ENCODE results near the gene AUH. TPM values are rescaled to one million over a fixed set of nuclear protein-coding genes. Genes with fewer than 3 reads are reported as not detected.

The AUH gene
- total RNA-seq, 3 donors from 2014 or later = 23.6 to 24.6 (median 23.8) TPM

DNA sequence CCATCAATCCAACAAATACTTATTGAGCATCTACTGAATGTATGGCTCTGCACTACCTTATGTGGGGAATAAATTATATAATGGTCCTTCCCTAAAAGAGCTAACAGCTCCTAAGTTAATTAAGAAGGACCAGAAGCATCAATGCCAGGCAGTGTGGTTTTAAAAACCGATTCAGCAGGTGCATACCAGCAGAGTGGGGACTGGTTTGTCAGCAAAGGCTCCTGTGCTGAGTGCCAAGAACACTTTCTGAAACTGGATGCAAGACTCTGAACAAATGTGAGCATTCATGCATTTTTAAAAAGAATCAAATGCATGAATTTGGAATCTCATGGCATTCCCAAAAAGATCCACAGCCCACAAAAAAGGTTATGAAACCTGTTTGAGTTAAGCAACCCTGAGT is 142.2 kb downstream of the AUH start:
- ATAC-seq (no peak), DNase-seq (no peak)
- peaks cover 3% of the 10 kb centered on the region for H3K4me1 Mint-ChIP-seq (ENCODE audit: low read depth)
- H3K9me3 Mint-ChIP-seq = no peaks in the 10 kb centered on the region
- peaks cover 12% of the 10 kb centered on the region for H3K36me3 Mint-ChIP-seq (ENCODE audit: insufficient read depth)
- H3K27me3 Mint-ChIP-seq (ENCODE audit: low read depth) = no peaks in the 10 kb centered on the region
- no peak overlapping the region for H3K4me3 Mint-ChIP-seq

GRCh38 chr9:91217388-91217787 is 144.3 kb downstream of the AUH start:
- peaks cover 15% of the 10 kb centered on the region for H3K36me3 Mint-ChIP-seq (ENCODE audit: insufficient read depth)

GRCh38 chr9:91214867-91215266 is 146.9 kb downstream of the AUH start:
- Mint-ChIP-seq H3K4me1 (ENCODE audit: low read depth) (peaks cover 21% of the 10 kb centered on the region), H3K9me3 (no peaks in the 10 kb centered on the region), H3K36me3 (ENCODE audit: insufficient read depth) (peaks cover 12% of the 10 kb centered on the region), H3K4me3 (no peak overlapping the region), H3K27me3 (ENCODE audit: low read depth) (no peaks in the 10 kb centered on the region)
- ATAC-seq = no peak
- DNase-seq = no peak

More at GRCh38 chr9:91217388-91217787, 144.3 kb downstream of the AUH start:
- H3K4me3 Mint-ChIP-seq = no peak overlapping the region
- H3K9me3 Mint-ChIP-seq = no peaks in the 10 kb centered on the region
- ATAC-seq (no peak), DNase-seq (no peak)
- H3K4me1 Mint-ChIP-seq (ENCODE audit: low read depth) = peaks cover 3% of the 10 kb centered on the region
- H3K27me3 Mint-ChIP-seq (ENCODE audit: low read depth) = no peaks in the 10 kb centered on the region

- peaks cover 9% of the 10 kb centered on the region for H3K36me3 Mint-ChIP-seq (ENCODE audit: insufficient read depth)
- H3K4me1 Mint-ChIP-seq (ENCODE audit: low read depth) = peaks cover 25% of the 10 kb centered on the region
- no peaks in the 10 kb centered on the region for H3K9me3 Mint-ChIP-seq
- H3K27me3 Mint-ChIP-seq (ENCODE audit: low read depth) = no peaks in the 10 kb centered on the region
- no peak overlapping the region for H3K4me3 Mint-ChIP-seq
- DNase-seq = no peak
- ATAC-seq = no peak
These were observed 147.6 kb downstream of the AUH start for GRCh38 chr9:91214086-91214485.

- Mint-ChIP-seq H3K27me3 (ENCODE audit: low read depth) (no peaks in the 10 kb centered on the region), H3K4me3 (peak overlapping the region; percentile 67), H3K4me1 (ENCODE audit: low read depth) (peaks cover 38% of the 10 kb centered on the region), H3K9me3 (no peaks in the 10 kb centered on the region), H3K36me3 (ENCODE audit: insufficient read depth) (peaks cover 3% of the 10 kb centered on the region)
- ATAC-seq (no peak), DNase-seq (no peak)
These were observed 149.0 kb downstream of the AUH start for GRCh38 chr9:91212596-91213243.

GRCh38 chr9:91211919-91212318 is 149.8 kb downstream of the AUH start:
- Mint-ChIP-seq H3K36me3 (ENCODE audit: insufficient read depth) (peaks cover 3% of the 10 kb centered on the region), H3K4me3 (peak overlapping the region; percentile 67), H3K4me1 (ENCODE audit: low read depth) (peaks cover 46% of the 10 kb centered on the region), H3K27me3 (ENCODE audit: low read depth) (no peaks in the 10 kb centered on the region), H3K9me3 (no peaks in the 10 kb centered on the region)
- DNase-seq = no peak
- peak; percentile 6 to 44 for ATAC-seq

DNA sequence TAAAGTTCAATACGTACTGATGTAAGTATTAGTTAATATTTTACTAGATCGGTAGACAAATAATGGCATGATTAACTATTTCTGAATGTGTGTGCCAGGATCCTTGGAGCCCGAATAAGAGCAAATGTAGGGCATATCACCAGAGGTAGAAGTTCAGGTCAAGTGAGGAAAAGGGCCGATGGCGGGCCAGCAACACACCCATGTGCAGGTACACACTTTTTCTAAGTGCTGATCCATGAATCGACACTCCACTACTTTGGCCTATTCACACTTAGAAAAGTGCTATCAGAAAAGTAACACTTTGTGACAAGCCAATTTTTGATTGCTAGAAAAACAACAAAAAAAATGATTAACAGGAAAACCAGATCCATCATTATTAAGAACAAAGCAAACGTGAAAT is 150.3 kb downstream of the AUH start:
- H3K27me3 Mint-ChIP-seq (ENCODE audit: low read depth) = no peaks in the 10 kb centered on the region
- DNase-seq = no peak
- H3K4me3 Mint-ChIP-seq = peak overlapping the region; percentile 67
- H3K36me3 Mint-ChIP-seq (ENCODE audit: insufficient read depth) = peaks cover 3% of the 10 kb centered on the region
- no peaks in the 10 kb centered on the region for H3K9me3 Mint-ChIP-seq
- ATAC-seq = no peak
- peaks cover 50% of the 10 kb centered on the region for H3K4me1 Mint-ChIP-seq (ENCODE audit: low read depth)

DNA sequence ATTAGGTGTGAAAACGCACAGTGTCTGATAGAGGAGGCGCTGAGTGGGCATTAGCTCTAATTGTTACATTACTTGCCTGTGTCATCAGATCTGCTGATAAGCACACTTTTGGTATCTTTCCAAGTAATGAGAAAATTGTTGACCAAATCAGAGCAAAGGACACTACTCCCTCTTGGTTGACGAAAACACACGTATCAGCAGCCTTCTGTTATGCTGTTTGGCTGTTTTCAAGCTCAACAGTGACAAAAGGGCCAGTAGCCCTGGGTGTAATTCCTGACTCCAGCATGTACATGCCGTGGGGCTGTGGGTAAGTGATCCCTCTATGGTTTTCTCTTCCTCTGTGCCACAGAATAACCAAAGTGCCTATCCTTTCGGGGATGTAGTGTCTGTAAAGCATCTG is 151.4 kb downstream of the AUH start:
- Mint-ChIP-seq H3K27me3 (ENCODE audit: low read depth) (no peaks in the 10 kb centered on the region), H3K9me3 (no peaks in the 10 kb centered on the region), H3K4me1 (ENCODE audit: low read depth) (peaks cover 54% of the 10 kb centered on the region), H3K36me3 (ENCODE audit: insufficient read depth) (peaks cover 3% of the 10 kb centered on the region), H3K4me3 (no peak overlapping the region)
- no peak for DNase-seq
- ATAC-seq = no peak

DNA sequence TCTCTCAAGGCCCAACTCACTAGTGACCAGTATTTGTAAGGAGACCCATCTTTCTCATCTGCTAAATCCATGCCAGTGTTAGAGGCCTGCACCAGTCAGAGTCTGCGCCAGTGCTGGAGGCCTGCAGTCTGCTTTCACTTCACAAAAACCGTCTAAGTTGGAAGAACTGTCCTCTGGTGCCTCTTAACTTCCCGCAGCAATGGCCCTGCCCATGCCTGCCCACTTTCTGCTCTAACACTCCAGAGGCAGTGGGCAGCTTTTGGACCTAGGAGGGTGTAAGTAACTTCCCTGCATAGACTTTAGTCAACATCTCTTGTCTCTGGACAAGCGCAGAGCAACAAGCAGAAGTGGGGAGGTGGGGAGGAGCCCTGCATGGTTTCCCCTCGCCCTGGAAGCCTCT is 152.9 kb downstream of the AUH start:
- peaks cover 3% of the 10 kb centered on the region for H3K36me3 Mint-ChIP-seq (ENCODE audit: insufficient read depth)
- H3K9me3 Mint-ChIP-seq = no peaks in the 10 kb centered on the region
- H3K27me3 Mint-ChIP-seq (ENCODE audit: low read depth) = no peaks in the 10 kb centered on the region
- H3K4me1 Mint-ChIP-seq (ENCODE audit: low read depth) = peaks cover 54% of the 10 kb centered on the region
- H3K4me3 Mint-ChIP-seq = no peak overlapping the region
- DNase-seq (no peak), ATAC-seq (no peak)

GRCh38 chr9:91208419-91208745 is 153.3 kb downstream of the AUH start:
- DNase-seq (no peak), ATAC-seq (no peak)
- Mint-ChIP-seq H3K4me1 (ENCODE audit: low read depth) (peaks cover 54% of the 10 kb centered on the region), H3K9me3 (no peaks in the 10 kb centered on the region), H3K27me3 (ENCODE audit: low read depth) (no peaks in the 10 kb centered on the region), H3K4me3 (peak overlapping the region; percentile 29), H3K36me3 (ENCODE audit: insufficient read depth) (peaks cover 2% of the 10 kb centered on the region)

- peaks cover 54% of the 10 kb centered on the region for H3K4me1 Mint-ChIP-seq (ENCODE audit: low read depth)
- H3K36me3 Mint-ChIP-seq (ENCODE audit: insufficient read depth) = no peaks in the 10 kb centered on the region
- no peak for DNase-seq
- no peaks in the 10 kb centered on the region for H3K27me3 Mint-ChIP-seq (ENCODE audit: low read depth)
- peaks cover 3% of the 10 kb centered on the region for H3K9me3 Mint-ChIP-seq
- peak overlapping the region; percentile 39 for H3K4me3 Mint-ChIP-seq
- ATAC-seq = peak; percentile 79 to 85
These were observed 153.8 kb downstream of the AUH start for GRCh38 chr9:91207729-91208418.

GRCh38 chr9:91207397-91207728 is 154.4 kb downstream of the AUH start:
- ATAC-seq = no peak
- no peak for DNase-seq
- peaks cover 51% of the 10 kb centered on the region for H3K4me1 Mint-ChIP-seq (ENCODE audit: low read depth)

DNA sequence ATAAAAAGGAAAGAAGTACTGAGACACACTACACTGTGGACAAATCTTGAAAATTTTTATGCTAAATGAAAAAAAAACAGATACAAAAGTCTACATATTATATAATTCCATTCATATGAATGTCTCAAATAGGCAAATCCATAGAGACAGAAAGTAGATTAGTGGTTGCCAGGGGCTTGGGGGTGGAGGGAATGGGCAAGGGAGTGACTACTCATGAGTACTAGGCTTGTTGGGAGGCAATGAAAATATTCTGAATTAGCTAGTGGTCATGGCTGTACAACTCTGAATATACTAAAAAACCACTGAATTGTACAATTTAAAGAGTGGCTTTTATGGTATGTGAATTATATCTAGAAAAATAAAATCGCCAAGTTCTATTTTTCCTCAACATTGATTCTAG is 154.9 kb downstream of the AUH start:
- no peak overlapping the region for H3K4me3 Mint-ChIP-seq
- peaks cover 45% of the 10 kb centered on the region for H3K4me1 Mint-ChIP-seq (ENCODE audit: low read depth)

More at GRCh38 chr9:91207397-91207728, 154.4 kb downstream of the AUH start:
- Mint-ChIP-seq H3K36me3 (ENCODE audit: insufficient read depth) (no peaks in the 10 kb centered on the region), H3K4me3 (peak overlapping the region; percentile 39), H3K9me3 (peaks cover 3% of the 10 kb centered on the region), H3K27me3 (ENCODE audit: low read depth) (no peaks in the 10 kb centered on the region)

DNA sequence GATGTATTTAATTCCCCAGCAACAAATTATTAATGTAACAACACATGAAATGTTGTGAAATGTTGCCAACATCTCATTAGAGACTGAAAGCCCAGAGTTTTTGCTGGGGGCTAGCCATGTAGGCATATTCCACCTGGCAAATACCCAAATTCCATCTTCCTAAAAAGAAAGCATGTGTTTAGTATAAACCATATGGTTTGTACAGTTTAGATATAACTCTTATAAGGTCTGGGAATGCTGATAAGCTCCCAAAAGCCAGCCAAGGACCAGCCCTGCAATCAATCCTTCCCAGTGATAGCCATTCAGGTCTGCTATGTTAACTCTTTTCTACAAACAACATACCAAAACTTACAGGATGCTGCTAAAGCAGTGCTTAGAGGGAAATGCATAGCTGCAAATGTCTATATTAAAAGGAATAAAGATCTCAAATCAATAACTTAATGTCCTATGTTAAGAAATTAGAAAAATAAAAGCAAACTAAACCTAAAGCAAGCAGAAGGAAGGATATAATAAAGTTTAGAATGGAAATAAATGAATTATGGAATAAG is 158.9 kb downstream of the AUH start:
- DNase-seq (no peak), ATAC-seq (no peak)
- H3K36me3 Mint-ChIP-seq (ENCODE audit: insufficient read depth) = peaks cover 5% of the 10 kb centered on the region
- H3K9me3 Mint-ChIP-seq = peaks cover 20% of the 10 kb centered on the region
- no peak overlapping the region for H3K4me3 Mint-ChIP-seq
- H3K4me1 Mint-ChIP-seq (ENCODE audit: low read depth) = peaks cover 30% of the 10 kb centered on the region
- H3K27me3 Mint-ChIP-seq (ENCODE audit: low read depth) = no peaks in the 10 kb centered on the region

More for the DNA sequence above, 154.9 kb downstream of the AUH start:
- Mint-ChIP-seq H3K36me3 (ENCODE audit: insufficient read depth) (peaks cover 1% of the 10 kb centered on the region), H3K27me3 (ENCODE audit: low read depth) (no peaks in the 10 kb centered on the region), H3K9me3 (peaks cover 4% of the 10 kb centered on the region)
- DNase-seq (no peak), ATAC-seq (no peak)

DNA sequence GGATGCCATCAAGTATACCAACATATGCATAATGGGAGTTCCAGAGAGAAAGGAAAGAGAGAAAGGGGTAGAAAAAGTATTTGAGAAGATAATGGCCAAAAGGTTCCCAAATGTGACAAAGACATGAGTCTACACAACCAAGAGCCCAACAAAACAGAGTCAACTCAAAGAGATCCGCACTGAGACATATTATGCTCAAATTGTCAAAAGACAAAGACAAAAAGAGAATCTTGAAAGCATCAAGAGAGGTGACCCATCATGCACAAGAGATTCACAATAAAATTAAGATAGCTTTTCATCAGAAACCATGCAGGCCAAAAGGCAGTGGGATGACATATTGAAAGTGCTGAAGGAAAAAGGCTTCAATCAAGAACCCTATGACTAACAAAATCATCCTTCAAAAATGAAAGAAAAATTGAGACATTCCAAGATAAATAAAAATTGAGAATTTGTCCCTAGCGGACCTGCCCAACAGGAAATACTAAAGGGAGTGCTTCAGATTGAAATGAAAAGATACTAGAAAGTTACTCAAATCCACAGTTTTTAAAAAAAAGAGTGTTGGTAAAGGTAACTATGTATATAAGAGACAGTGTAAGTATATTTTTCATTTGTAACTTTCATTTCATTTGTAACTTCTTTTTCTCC is 160.9 kb downstream of the AUH start:
- Mint-ChIP-seq H3K36me3 (ENCODE audit: insufficient read depth) (peaks cover 5% of the 10 kb centered on the region), H3K27me3 (ENCODE audit: low read depth) (no peaks in the 10 kb centered on the region), H3K4me1 (ENCODE audit: low read depth) (peaks cover 17% of the 10 kb centered on the region), H3K9me3 (peaks cover 20% of the 10 kb centered on the region), H3K4me3 (no peak overlapping the region)
- DNase-seq (no peak), ATAC-seq (peak in 1 of 2 donors; percentile 66)

Data from activated T-cell treated with anti-CD3 and anti-CD28 coated beads, Interleukin-2, amount 50 U/mL, for 4 hours (primary cell).